GM18499 (cell line): Measurements from ENCODE around the gene ACY1.
"Not testable (repeated sequence)": the region's sequence is repeated elsewhere in the genome, so short reads cannot be mapped to it uniquely, and the experiment has no call there.

Experiments used
- ATAC-seq: cut with Tn5 transposase; IDR thresholded peaks from one replicate; pipeline ENCODE4 v1.9.1; 2021; ENCODE audit warnings: moderate number of reproducible peaks; ENCODE audit not compliant: insufficient read depth, unreplicated experiment

The ACY1 gene

DNA sequence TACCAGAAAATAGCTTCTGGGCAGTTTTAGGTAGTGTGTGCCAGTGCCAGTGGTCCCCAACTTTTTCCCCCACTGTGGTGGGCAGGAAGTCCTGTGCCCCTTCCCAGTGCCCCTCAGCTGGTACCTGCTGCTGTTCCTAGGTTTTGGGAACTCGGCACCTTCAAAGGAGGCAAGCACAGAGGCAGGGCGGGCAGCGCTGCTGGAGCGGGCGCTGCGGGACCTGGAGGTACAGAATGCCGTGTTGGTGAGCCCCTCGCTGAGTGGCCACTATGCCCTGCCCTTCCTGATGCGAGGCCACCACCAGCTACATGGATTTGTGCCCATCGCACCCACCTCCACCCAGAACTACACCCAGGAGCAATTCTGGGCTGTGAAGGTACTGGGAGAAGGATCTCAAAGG lies 3.1 kb upstream of the ACY1 start:
- no peak for ATAC-seq

DNA sequence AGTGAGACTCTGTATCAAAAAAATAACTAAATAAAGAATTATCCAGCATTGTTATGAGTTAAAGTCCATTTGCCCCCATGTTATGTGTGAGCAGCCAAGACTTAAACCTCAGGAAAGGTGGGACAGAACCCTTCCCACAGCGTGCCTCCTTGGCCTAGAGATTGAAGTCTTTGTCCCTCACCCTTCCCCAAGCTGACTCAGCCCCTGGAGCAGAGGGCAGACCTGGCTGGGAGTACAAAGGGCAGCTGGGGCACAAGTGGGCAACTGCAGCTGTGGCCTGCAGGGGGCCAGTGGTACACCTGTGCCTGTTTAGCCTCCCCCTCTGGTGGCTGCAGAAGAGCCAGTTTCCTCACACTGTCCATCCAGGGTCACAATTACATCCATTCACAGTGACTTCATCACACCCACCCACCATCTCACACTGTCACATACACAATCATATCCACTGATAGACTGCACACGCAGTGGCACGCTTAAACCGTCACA lies 940 bp upstream of the ACY1 start:
- ATAC-seq = no peak

DNA sequence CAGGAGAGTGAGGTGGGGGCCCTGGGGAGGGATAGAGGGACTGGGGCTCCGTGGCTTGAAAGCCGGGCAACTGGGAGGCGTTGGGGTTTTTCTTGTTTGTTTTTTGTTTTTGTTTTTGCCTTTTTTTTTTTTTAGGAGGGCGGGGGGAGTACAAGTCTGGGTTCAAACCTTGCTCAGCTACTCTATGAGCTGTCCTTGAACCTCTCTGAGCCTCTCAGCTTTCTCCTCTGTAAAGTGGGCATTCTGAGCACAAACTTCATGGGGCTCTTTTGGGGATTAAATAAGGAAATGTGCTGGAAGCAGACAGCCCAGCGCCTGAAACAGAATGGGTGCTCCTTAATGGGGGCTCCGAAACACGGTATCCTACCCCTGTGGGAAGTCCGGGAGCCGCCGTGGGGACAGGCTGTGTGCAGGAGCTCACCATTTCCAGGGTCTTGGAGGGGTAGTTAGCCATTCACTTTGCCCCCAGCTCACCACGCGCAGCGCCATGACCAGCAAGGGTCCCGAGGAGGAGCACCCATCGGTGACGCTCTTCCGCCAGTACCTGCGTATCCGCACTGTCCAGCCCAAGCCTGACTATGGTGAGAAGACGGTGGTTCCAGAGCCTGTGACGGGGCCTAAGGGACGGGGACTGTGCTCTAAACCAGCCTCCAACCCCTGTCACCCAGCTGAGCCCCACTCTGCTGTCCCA lies 388 bp downstream of the ACY1 start:
- ATAC-seq = no peak

DNA sequence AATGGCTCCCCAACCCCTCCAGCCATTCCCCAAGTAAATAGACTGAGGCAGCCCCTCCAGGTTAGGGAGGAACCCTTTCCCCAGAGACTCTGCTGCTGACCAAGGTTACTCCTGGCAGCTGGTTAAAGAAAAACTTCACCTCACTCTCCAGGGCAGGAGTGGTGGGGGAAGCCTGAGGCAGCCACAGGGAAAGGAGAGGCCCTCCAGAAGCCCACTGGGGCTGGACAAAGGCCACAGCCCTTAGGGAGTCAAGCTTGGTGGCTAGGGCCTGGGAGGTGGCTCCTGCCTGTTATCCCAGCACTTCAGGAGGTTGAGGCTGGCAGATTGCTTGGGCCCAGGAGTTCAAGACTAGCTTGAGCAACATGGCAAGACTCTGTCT lies 923 bp downstream of the ACY1 start:
- ATAC-seq = no peak

DNA sequence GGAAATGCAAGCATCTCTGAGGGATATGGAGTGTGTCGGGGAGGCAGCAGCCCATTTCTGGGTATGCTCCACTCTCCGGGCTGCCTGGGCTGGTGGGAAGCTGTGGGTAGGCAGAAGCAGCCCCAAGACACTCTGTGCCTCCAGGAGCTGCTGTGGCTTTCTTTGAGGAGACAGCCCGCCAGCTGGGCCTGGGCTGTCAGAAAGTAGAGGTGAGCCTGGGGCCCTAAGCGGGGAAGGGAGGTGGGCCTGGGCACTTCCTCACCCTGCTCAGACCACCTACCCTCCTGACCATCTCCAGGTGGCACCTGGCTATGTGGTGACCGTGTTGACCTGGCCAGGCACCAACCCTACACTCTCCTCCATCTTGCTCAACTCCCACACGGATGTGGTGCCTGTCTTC lies 1.7 kb downstream of the ACY1 start:
- ATAC-seq = no peak

DNA sequence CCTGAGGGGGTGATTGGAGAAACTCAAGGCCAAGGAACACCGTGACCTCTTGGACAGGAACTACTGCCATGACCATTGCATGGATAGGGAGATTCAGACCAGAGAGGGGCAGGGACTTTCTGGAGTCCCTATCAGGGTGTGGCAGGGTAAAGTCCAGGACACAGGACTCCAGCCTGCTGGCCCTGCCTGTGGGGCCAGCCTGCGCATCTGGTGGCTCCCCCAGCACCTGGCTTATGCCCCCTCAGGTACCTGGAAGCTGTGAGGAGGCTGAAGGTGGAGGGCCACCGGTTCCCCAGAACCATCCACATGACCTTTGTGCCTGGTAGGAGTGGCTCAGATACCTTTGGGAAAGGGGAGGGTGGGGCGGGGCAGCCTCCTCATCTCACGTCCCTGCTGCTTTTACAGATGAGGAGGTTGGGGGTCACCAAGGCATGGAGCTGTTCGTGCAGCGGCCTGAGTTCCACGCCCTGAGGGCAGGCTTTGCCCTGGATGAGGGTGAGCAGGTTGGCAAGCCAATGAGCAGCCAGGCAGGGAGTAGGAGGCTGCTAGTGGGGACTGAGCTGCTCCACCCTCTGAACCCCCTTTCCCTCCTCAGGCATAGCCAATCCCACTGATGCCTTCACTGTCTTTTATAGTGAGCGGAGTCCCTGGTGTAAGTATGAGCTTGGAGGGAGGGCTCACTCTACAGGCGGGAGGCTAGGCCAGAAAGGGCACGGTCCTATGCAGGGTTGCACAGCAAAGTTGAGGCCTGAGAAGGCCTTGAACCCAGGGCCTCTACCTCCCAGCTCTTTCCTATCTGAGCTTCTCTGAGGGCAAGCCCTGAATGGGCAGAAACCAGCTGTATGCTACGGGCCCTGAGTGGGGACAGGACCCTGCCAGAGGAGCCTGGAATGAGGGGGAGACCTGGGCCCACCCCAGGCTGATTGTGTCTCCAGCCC lies 2.9 kb downstream of the ACY1 start:
- ATAC-seq = no peak

DNA sequence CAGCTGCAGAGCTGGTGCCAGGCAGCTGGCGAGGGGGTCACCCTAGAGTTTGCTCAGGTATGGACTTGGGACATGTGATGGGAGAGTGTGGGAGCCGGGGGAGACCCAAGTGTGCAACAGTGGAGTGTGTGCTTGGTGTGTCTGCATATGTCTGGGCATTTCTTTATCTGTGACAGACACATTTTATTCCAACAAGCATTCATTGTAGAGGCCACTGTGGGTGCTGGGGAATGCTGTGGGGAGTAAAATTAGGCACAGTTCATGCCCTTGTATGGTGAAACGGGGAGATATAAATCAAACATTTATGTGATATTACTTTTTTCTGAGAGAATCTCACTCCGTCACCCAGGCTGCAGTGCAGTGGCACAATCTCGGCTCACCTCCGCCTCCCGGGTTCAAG lies 4.2 kb downstream of the ACY1 start:
- no peak for ATAC-seq

DNA sequence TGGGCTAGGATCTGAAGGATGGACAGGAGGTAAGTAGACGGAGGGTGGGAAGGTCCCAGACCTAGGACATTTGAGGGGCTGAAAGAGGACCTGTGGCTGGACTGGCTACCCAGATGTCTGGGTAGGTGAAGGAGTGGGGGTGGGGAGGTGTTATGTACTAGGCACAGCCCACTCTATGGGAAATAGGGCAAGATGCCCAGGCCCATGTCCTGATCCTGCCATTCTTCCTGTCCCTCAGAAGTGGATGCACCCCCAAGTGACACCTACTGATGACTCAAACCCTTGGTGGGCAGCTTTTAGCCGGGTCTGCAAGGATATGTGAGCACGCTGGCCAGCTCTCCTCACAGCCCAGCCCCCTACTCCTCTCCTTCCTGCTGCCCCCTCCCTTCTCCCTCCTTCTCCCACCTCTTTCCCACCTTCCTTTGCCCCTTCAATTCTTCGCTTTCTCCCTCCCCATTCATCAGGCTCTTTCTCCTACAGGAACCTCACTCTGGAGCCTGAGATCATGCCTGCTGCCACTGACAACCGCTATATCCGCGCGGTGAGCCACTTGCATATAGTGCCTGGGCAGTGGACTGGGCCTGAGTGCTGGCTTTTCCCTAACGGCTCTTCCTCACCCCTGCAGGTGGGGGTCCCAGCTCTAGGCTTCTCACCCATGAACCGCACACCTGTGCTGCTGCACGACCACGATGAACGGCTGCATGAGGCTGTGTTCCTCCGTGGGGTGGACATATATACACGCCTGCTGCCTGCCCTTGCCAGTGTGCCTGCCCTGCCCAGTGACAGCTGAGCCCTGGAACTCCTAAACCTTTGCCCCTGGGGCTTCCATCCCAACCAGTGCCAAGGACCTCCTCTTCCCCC lies 5.2 kb downstream of the ACY1 start:
- ATAC-seq = no peak

DNA sequence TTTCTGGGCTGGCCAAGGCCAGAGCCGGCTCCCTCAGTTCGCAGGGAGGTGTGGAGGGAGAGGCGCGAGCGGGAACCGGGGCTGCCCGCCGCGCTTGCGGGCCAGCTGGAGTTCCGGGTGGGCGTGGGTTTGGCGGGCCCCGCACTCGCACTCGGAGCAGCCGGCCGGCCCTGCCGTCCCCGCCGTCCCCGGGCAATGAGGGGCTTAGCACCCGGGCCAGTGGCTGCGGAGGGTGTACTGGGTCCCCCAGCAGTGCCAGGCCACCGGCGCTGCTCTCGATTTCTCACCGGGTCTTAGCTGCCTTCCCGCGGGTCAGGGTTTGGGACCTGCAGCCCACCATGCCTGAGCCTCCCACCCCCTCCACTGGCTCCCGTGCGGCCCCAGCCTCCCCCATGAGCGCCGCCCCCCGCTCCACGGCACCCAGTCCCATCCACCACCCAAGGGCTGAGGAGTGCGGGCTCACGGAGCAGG lies 7.2 kb downstream of the ACY1 start:
- ATAC-seq = not testable (repeated sequence)

DNA sequence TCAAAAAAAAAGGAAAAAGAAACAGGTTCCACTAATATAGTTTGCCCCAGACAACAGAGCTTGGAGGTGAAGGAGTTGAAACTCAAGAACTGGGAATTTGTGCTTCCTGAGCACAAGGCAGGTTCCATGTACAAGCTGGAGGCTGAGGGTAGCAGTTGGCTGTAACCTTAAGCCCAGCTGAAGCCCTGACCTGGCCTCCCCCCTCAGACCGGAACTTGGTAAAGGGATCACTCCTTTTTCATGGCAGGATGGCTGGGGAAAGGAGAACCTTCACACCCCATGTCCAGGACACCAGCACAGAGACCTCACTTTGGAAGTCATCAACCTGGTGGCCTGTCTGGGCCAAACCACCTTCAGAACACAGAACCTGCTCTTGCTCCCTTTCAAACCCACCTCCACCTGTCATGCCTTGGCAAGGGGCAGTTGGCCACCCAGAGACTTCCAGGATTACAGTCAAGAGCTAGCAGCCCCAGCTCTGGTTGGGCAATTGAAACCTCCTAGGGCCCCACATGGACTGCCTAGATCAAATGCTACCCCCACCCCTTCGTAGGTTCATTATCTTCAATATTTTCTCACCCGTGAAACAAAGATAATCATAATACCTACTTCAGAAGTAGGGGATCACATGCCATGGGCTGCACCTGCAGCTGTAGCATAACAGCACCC lies 8.8 kb downstream of the ACY1 start:
- ATAC-seq = no peak

DNA sequence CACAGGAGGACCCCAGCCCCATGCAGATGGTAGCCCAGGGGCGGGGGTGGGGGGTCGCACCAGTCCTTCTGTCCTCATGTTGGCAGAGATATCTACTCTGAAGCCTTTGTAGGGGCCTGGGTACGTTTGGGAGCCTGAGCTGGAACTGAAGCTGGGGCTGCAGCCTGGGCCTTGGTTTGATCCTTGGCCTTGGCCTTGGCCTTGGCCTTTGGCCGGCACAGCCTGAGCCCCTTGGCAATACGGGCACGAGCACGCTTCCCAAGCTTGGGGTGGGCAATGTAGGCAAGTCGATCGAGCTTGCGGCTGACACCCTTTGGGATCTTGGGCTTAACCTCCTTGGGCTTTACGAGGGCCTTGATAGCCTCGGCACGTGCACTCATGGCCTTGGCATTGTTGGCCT lies 10.3 kb downstream of the ACY1 start:
- ATAC-seq = not testable (repeated sequence)

DNA sequence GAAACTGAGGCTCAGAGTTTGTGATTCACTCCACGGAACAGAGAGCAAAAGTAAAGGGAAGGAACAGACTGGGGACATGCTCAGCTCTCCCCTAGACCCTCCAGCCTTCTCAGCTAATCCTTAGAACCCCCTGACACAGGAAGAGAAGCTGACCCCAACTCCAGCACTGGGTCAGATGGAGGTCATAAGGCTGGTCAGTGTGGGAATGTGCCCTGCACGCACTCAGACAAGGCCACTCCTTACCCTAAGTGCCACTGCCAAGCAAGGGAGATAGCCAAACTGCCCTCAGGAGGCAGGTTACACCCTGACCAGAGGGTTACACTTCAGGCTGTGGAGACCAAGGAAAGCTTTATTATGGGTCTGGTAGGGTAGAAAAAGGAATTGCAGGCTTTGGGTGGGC lies 11.2 kb downstream of the ACY1 start:
- ATAC-seq = no peak

DNA sequence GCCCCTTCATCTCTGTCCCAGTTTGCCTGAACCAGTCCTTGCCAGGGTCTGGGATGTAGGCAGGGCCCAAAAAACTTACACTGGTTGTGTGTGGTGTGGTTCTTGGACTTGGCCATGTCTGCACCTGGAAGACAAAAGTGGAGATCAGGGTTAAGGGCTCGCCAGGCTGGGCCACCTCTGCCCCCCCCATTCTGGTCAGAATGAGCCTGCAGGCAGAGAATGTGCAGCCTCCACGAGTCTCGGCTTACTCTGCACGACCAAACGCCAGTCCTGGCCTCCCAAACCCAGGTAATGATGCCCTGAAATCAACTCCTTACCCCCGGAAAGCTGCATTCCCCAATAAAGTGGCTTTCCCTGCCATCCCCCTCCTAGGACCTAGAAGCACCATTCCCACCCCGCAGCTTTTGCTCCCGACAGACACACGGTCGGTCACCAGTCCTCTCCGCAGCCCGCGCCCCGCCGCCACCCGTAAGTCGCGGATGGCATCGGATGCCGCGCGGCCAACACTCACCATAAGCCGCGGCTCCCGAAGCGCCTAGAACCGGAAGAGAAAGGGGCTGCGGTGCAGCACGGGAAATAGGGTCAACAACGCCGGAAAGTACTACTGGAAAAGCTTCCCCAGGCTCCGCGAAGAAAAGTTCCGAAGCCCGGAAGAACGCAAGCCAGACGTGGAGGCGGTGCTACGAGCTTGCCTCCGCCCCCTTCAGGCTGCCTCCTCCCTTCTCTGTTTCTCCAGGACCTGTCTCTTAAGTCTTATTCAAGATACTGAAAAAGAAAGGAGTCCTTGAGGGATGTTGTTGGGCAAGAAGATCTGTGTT lies 12.2 kb downstream of the ACY1 start, which contains the start of gene RPL29:
TSS of gene RPL29 (minus strand) at position 550 of the 818 bp plus-strand sequence. CDS start at position 116, 434 bp downstream.
- peak; percentile 68 for ATAC-seq

DNA sequence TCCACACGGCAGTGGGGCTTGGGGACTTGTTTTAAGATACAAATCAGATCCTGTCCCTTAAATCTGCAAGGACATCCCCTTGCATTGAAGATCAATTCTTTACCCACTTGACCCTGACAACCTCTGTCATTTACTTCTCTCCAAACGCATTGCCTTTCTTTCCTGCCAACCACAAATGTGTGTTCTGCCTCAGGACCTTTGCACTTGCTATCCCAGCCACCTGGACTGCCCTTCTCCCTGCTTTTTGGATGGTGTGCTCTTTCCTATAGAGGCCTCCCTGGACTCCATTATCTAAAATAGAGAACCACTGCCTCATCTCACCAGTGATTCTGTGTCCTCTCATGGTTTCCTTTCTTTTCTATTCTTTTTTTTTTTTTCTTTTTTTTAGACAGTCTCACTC lies 13.8 kb downstream of the ACY1 start:
- no peak for ATAC-seq

DNA sequence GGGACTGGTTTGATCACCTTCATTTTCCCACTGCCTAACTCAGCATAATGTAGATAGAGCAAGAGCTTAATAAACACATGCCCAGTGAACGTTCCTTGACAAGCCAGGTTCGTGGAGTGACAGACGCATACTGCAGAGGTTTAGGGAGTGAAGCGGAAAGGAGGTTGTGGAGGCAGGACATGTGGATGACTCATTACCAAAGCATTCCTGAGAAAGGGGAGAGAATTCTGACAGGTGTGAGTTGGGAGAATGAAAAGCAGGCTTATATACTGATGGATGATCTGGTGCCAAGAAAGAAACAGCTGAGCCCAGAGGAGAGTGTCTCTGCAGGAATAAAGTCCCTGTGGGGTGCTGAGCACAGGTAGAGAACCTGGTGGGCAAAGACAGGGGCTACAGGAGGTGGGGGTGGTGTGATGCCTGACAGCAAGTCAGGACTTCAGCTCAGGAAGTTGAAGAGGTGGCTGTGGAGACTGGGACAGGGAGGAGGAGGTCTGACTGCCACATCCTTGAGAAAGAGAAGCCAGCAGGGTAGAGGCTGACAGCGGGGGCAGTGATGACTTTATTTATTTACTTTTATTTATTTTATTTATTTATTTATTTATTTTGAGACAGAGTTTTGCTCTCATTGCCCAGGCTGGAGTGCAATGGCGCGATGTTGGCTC lies 14.7 kb downstream of the ACY1 start:
- no peak for ATAC-seq

DNA sequence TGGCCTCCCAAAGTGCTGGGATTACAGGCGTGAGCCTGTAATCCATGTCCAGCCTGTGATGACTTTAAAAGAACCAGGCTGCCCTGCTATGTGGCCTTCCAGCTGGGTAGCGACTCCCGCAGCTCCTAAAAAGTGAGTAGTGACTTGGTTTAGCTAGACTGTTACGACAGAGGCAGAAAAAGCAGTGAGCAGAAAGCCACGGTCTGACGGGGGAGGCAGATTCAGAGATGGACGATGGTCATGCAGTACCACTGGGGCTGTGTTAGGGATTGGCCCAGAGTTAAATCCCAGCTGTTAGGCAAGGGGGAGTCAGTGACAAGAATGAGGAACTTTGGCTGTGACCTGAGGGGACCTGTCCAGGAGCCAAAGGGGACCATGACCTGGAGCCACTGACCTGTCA lies 15.4 kb downstream of the ACY1 start:
- no peak for ATAC-seq

DNA sequence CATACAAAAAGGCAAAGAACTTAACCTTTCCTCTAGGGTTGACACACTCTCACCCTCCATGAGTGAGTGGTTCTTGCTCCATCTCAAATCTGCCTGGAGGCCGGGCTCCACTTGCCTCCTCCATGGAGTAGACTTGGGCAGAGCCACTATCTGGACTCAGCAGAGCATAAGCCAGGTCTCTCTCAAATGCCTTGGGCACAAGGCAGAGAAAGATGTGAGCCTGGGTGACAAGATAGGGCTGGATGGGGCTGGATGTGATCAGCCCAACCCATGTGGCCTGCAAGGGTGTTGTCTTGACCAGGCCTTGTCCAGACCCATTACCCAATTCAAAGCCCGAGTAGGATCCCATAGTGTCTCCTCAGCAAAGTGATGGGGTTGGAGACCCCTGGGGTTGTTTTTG lies 16.5 kb downstream of the ACY1 start:
- no peak for ATAC-seq

DNA sequence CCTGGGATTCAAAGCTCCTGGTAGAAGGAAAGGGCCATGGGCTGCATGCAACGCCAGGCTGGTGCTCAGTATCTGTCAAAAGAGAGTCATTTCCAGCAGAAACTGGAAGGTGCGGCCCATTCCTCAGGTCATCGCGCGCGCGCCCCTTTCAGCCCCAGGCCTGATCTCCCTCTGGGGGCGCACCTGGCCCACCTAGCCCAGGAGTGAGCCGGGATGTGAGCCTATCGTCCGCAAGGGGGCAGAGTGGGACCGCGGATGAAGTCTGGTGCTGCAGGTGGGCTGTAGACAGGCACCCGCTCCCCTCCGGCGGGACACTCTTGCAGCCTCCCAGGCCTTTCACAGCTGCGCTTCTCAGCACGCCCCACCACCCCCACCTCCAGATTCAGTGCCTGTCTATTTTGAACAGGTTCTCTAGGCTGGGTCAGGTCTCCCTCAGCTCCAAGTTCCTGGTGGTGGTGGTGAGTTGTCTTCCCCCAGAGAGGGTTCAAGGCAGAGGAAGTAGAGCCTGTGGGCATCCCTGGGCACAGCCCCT lies 18.2 kb downstream of the ACY1 start:
- ATAC-seq = no peak
